Mononuclear cell (primary cell): Measurements from ENCODE around the gene FBXO31. TPM values are rescaled to one million over a fixed set of nuclear protein-coding genes. Genes with fewer than 3 reads are reported as not detected.
"Not testable (repeated sequence)": the region's sequence is repeated elsewhere in the genome, so short reads cannot be mapped to it uniquely, and the experiment has no call there.

Source experiments
- H3K27me3 ChIP-seq: 2 replicates; pipeline ENCODE4 v1.6.0; 2011; ENCODE audit warnings: low read length, control low read depth; ENCODE audit not compliant: insufficient read depth
- H3K4me1 ChIP-seq: 2 replicates; pipeline ENCODE4 v1.5.1; 2011; ENCODE audit warnings: mild to moderate bottlenecking, low read length, control low read depth; ENCODE audit not compliant: insufficient read depth
- H3K4me3 ChIP-seq: 2 replicates; pipeline ENCODE4 v1.5.1; 2011; ENCODE audit warnings: mild to moderate bottlenecking, low read length, moderate library complexity
- H3K9me3 ChIP-seq: 2 replicates; pipeline ENCODE4 v1.5.1; 2011; ENCODE audit warnings: low read depth, mild to moderate bottlenecking, control low read depth, low read length
- total RNA-seq: library from RNA; depleted of rRNA; stranded (reverse); fragments of >200 nt; gene quantifications from one replicate; pipeline ENCODE4 v1.2.3, GENCODE V29; 2012

The FBXO31 gene
- total RNA-seq, 1 donor, result 17.3 TPM

- Histone ChIP-seq H3K9me3 (no peaks in the 10 kb centered on the region), H3K27me3 (no peaks in the 10 kb centered on the region), H3K4me1 (peaks cover under 1% of the 10 kb centered on the region), H3K4me3 (no peak overlapping the region)
Observed at GRCh38 chr16:87350681-87351319, 32.8 kb downstream of the FBXO31 start.

DNA sequence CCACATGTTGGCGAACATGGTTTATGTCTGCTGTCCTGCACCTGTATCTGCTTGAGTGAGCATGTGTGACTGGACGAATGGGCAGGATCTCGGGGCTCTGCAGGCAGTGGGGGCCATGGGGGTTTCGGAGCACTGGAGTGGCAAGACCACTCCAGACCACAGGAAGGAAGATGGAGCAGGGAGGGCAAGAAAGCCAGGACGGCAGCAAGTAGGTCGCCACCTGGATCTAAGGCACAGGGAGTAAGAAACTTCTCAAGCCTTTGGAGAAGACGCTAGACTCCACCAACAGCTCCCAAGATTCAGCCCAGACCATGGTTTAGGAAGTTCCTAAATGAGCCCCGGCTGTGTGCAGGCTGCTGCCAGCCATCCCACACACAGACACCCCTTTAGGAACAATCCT is 33.5 kb downstream of the FBXO31 start:
- Histone ChIP-seq H3K4me3 (no peak overlapping the region), H3K4me1 (peaks cover 4% of the 10 kb centered on the region)

GRCh38 chr16:87348616-87349157 is 34.9 kb downstream of the FBXO31 start:
- no peaks in the 10 kb centered on the region for H3K27me3 ChIP-seq
- H3K9me3 ChIP-seq, result no peaks in the 10 kb centered on the region
- H3K4me3 ChIP-seq, result no peak overlapping the region
- peaks cover 4% of the 10 kb centered on the region for H3K4me1 ChIP-seq

More for the DNA sequence above, 33.5 kb downstream of the FBXO31 start:
- no peaks in the 10 kb centered on the region for H3K9me3 ChIP-seq
- no peaks in the 10 kb centered on the region for H3K27me3 ChIP-seq

DNA sequence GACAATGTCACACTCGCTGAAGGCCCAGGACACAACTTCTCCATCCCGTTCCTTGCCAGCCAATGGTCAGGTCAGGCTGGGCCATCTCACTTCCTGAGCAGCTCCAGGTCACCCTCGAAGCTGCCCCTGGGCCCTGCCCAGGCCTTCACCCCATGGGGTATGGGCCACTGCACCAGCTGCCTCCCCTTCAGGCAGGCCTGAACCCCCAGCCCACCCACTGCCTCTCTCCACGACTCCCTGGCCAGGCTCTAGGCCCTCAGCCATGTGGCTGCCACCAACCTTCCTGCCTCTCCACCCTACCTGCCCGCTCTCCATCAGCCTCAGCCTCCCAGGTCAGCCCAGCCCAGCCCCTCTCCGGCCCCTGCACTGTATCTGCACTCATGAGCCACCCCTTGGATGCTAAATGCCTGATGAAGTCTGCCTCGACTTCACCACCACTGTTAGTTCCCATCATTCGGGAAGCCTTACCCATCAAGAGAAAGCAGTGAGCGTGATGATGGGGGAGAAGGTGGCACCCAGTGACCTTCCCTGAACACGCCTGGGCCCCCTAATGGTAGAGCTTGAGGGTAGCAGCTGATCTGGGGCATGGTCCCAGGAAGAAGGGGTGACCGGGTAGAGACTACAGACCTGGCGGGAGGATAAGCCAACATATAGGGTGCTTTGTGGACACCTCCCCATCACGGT is 35.5 kb downstream of the FBXO31 start:
- Histone ChIP-seq H3K4me3 (no peak overlapping the region), H3K9me3 (no peaks in the 10 kb centered on the region), H3K27me3 (no peaks in the 10 kb centered on the region), H3K4me1 (peaks cover 4% of the 10 kb centered on the region)

- H3K9me3 ChIP-seq, result no peaks in the 10 kb centered on the region
- no peak overlapping the region for H3K4me3 ChIP-seq
- H3K4me1 ChIP-seq, result peaks cover 4% of the 10 kb centered on the region
- no peaks in the 10 kb centered on the region for H3K27me3 ChIP-seq
Observed at GRCh38 chr16:87346517-87347060, 37.0 kb downstream of the FBXO31 start.

GRCh38 chr16:87345726-87346424 is 37.7 kb downstream of the FBXO31 start:
- Histone ChIP-seq H3K4me3 (no peak overlapping the region), H3K4me1 (peaks cover 4% of the 10 kb centered on the region), H3K27me3 (no peaks in the 10 kb centered on the region), H3K9me3 (no peaks in the 10 kb centered on the region)

DNA sequence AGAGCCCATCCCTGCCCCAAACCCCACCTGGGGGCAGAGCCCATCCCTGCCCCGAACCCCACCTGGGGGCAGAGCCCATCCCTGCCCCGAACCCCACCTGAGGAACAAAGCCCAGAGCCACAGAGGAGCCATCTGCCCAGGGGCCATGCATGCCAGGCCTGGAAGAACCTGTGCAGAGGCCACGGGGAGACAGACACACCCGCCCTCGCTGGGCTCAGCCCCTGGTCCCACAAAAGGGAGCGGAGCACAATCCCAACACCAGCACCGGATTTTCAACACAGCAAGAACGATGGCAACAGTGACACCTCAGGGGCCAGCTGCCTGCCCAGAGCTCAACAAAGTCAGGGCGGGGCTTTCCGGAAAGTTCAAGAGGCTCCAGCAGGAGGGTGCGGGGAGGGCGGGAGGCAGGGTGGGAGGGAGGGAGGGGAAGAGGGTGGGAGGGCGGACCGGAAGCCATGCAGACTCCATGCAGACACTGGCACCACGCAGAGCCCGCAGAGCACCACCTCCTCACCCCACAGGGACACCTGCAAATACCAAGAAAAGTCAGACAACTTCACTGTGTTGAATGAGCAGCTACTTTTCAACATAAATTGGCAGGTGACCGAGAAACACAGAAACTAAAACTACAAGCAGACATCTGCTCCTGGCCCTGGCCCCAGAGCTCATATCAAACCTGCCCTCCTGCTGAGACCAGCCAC is 38.5 kb downstream of the FBXO31 start:
- Histone ChIP-seq H3K9me3 (no peaks in the 10 kb centered on the region), H3K4me1 (peaks cover 4% of the 10 kb centered on the region), H3K4me3 (no peak overlapping the region), H3K27me3 (no peaks in the 10 kb centered on the region)

DNA sequence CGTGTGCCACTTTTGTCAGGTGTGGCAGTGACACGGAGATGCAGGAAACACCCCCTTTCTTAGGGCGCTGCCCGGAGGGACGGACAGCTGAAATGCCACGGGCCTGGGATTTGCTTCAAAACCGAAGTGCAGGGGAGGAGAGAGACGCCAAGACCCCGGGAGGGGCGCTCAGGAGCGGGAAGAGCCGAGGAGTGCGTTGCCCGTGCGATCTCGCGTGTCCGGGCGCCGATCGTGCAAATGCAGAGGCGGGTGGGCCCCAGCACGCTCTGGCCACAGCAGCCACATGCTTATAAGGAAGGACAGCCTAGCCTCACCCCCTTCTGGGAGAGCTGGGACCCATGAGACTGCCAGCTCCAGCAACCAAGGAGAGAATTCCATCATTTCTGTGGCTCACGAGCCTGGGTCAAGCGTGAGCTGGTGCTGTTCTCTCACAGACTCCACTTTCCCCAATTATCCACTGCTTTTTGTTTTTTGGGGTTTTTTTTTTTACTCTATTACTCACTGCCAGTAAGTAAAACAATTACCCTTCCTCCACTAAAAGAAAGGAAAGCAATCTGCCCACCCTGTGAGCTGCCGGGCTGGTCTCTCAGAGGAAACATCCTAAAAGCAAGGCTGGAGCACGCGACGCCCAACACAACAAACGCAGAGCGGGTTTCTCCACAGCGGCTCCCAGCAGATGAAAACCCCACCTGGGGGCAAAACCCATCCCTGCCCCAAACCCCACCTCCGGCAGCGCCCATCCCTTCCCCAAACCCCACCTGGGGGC is 39.2 kb downstream of the FBXO31 start:
- Histone ChIP-seq H3K4me1 (peaks cover 4% of the 10 kb centered on the region), H3K27me3 (no peaks in the 10 kb centered on the region), H3K4me3 (no peak overlapping the region), H3K9me3 (no peaks in the 10 kb centered on the region)

DNA sequence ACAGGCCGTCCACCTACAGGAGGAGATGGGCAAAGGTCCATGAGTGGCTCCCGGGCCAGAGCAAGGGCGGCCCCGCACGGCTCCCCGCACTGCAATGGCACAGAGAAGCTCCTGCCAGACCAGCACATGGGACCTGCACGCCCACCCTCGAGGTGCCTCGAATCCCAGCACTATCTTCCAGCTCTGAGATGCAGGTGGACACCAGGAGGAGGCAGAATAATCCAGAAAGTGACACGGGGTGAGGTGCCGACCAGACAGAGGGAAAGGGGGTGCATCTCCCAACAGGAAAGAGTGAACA is 39.9 kb downstream of the FBXO31 start:
- Histone ChIP-seq H3K4me3 (no peak overlapping the region), H3K4me1 (peaks cover 4% of the 10 kb centered on the region), H3K27me3 (no peaks in the 10 kb centered on the region), H3K9me3 (no peaks in the 10 kb centered on the region)

- H3K4me1 ChIP-seq, result peaks cover 4% of the 10 kb centered on the region
- H3K4me3 ChIP-seq, result no peak overlapping the region
- no peaks in the 10 kb centered on the region for H3K9me3 ChIP-seq
- no peaks in the 10 kb centered on the region for H3K27me3 ChIP-seq
Observed at GRCh38 chr16:87342978-87343752, 40.4 kb downstream of the FBXO31 start.

DNA sequence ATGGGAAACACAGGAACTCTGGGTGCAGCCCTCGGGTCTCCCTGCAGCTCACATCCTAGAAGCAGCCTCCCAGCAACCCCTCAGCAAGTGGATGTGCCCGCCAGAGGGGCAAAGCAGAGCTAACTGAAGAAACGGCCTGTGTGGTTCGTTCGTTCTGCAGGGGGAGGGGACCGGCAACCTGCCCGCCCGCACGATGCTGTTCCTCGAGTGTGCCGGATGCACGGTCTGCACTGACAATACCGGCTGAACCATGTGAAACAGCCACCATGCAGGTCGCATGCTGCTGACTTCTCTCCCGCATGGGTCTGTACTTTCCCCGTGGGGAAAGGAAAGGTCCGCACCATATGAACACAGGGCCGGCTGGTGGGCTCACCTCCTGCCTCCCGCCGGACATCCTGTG is 41.1 kb downstream of the FBXO31 start:
- Histone ChIP-seq H3K4me3 (no peak overlapping the region), H3K9me3 (no peaks in the 10 kb centered on the region), H3K27me3 (no peaks in the 10 kb centered on the region), H3K4me1 (peaks cover 5% of the 10 kb centered on the region)

DNA sequence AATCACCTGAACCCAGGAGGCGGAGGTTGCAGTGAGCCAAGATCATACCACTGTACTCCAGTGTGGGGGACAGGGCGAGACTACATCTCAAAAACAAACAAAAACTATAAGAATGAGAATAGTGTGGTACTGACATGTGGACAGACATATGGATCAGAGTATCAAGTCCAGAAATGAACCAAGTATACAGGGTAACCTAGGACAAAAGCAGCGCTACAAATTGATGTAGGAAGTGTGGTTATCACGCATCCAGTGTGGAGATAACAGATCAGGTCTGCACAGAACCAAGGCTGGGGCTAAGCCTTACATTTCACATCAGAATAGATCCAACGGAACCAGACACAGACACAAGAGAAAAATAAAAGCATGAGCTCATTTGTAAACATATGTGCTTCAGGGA is 43.4 kb downstream of the FBXO31 start:
- Histone ChIP-seq H3K9me3 (no peaks in the 10 kb centered on the region), H3K4me3 (no peak overlapping the region), H3K27me3 (no peaks in the 10 kb centered on the region), H3K4me1 (peaks cover 9% of the 10 kb centered on the region)

DNA sequence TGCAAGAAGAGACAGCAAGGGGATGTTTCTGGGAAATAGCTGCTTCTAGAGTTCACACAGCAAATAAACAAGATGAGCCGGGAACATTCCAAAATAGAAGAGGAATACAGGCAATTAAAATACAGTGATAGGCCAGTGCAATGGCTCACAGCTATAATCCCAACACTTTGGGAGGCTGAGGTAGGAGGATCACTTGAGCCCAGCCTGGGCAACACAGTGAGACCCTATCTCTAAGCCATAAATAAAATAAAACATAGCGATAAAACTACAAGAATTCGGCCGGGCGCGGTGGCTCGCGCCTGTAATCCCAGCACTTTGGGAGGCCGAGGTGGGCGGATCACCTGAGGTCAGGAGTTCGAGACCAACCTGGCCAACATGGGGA is 43.9 kb downstream of the FBXO31 start:
- H3K4me3 ChIP-seq, H3K4me1 ChIP-seq, H3K27me3 ChIP-seq, H3K9me3 ChIP-seq: not testable (repeated sequence)
